ENCODE measurements around the gene BOK. TPM values are rescaled to one million over a fixed set of nuclear protein-coding genes. Genes with fewer than 3 reads are reported as not detected.

BOK gene
- total RNA-seq, 2 experiments from 2014 or later: not detected

DNA sequence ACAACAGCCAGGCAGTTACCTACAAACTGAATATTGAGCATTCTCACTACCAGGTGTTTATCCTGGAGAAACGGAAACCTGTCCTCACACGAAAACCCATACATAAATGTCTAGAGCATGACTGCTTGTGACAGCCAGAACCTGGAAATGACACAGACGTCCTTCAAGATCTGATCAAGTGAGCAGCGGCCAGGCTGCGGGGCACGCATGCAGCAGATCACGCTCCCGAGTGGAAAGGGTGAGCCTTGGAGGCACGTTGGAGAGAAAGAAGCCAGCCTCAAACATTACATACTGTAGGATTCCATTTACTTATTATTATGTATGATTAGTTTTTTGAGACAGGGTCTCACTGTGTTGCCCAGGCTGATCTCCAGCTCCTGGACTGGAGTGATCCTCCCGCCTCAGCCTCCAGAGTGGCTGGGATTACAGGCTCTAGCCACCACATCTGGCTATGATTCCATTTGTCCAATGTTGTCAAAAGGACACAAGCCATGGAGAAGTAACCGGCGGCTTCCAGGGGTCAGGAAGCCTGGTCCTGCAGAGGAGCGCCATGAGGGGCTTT lies 27.3 kb upstream of the BOK start:
- no peak for DNase-seq
- ChIA-PET POLR2A (no interaction called here), CTCF (no interaction called here)
- Mint-ChIP-seq H3K4me1 (ENCODE audit: low read depth) (no peaks in the 10 kb centered on the region), H3K27me3 (ENCODE audit: low read depth) (no peaks in the 10 kb centered on the region), H3K36me3 (ENCODE audit: low read depth) (no peaks in the 10 kb centered on the region), H3K4me3 (no peak overlapping the region), H3K27ac (no peak overlapping the region), H3K9me3 (ENCODE audit: insufficient read depth) (no peaks in the 10 kb centered on the region)
- ATAC-seq: no peak

DNA sequence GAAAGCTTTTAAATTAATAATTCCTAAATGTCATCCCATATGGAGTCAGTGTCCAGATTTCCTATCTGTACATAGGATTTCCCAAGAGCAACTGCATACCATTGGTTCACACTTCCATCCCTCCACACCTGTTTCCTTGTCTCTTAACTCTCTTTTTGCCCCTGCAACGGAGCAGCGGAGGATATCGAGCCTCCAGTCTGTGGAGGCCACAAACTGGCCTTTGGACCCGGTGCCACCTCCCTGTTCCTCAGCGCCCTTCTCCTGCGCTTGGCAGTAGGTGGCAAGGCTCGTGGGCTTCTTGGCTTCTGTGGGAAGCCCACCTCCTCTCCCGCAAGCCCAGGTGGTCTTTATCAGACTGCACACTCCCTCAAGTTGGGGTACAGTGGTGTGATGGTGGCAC lies 26.4 kb upstream of the BOK start:
- Mint-ChIP-seq H3K9me3 (ENCODE audit: insufficient read depth) (no peaks in the 10 kb centered on the region), H3K4me1 (ENCODE audit: low read depth) (no peaks in the 10 kb centered on the region), H3K36me3 (ENCODE audit: low read depth) (no peaks in the 10 kb centered on the region), H3K27me3 (ENCODE audit: low read depth) (no peaks in the 10 kb centered on the region), H3K4me3 (no peak overlapping the region), H3K27ac (no peak overlapping the region)
- ATAC-seq (no peak), DNase-seq (no peak)
- ChIA-PET CTCF (no interaction called here), POLR2A (no interaction called here)

- ATAC-seq: no peak
- H3K9me3 Mint-ChIP-seq (ENCODE audit: insufficient read depth): no peaks in the 10 kb centered on the region
- POLR2A ChIA-PET: no interaction called here
- H3K27ac Mint-ChIP-seq: no peak overlapping the region
- no peak overlapping the region for H3K4me3 Mint-ChIP-seq
- no peaks in the 10 kb centered on the region for H3K36me3 Mint-ChIP-seq (ENCODE audit: low read depth)
- H3K4me1 Mint-ChIP-seq (ENCODE audit: low read depth): no peaks in the 10 kb centered on the region
- no peaks in the 10 kb centered on the region for H3K27me3 Mint-ChIP-seq (ENCODE audit: low read depth)
- no peak for DNase-seq
- CTCF ChIA-PET: no interaction called here
These were observed 25.6 kb upstream of the BOK start for GRCh38 chr2:241532733-241533601.

GRCh38 chr2:241534293-241534692 lies 24.3 kb upstream of the BOK start:
- ATAC-seq (no peak), DNase-seq (no peak)
- Mint-ChIP-seq H3K27me3 (ENCODE audit: low read depth) (peaks cover 3% of the 10 kb centered on the region), H3K36me3 (ENCODE audit: low read depth) (no peaks in the 10 kb centered on the region), H3K4me3 (no peak overlapping the region), H3K9me3 (ENCODE audit: insufficient read depth) (no peaks in the 10 kb centered on the region), H3K27ac (no peak overlapping the region), H3K4me1 (ENCODE audit: low read depth) (no peaks in the 10 kb centered on the region)
- ChIA-PET CTCF (no interaction called here), POLR2A (no interaction called here)

DNA sequence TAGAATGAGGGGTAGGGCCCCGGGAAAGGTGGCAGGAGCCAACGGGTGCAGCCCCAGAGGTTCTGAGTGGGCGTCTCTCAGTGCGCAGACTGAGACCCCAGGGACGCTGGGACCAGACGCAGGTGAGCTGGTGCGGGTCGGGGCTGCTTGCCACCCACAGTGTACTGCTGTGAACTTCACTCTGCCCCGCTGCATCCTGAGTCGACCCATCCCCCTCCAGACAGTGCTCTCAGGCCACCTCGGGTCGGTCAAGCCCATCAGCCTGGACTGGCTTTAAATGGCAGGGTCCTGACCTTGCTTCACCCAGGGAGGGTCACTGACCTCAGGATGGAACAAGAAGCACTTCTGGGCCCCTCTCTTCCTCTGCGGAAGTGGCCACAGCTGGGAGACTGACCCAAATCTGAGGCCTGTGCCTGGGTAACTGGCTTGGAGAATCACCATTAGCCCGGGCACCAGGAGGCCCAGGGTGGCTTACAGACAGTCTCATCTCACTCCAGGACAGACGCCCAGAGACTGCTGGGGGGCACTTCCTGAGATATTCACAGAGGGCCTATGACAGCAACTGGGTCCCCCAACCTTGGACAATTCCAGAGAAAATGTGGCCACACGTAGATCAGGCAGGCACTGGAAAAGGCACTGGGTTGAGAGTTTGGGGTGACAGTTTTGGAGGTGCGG lies 23.7 kb upstream of the BOK start:
- Mint-ChIP-seq H3K4me3 (no peak overlapping the region), H3K4me1 (ENCODE audit: low read depth) (no peaks in the 10 kb centered on the region), H3K36me3 (ENCODE audit: low read depth) (no peaks in the 10 kb centered on the region), H3K27me3 (ENCODE audit: low read depth) (peaks cover 3% of the 10 kb centered on the region), H3K9me3 (ENCODE audit: insufficient read depth) (no peaks in the 10 kb centered on the region), H3K27ac (no peak overlapping the region)
- no peak for ATAC-seq
- DNase-seq: no peak
- ChIA-PET POLR2A (no interaction called here), CTCF (no interaction called here)

DNA sequence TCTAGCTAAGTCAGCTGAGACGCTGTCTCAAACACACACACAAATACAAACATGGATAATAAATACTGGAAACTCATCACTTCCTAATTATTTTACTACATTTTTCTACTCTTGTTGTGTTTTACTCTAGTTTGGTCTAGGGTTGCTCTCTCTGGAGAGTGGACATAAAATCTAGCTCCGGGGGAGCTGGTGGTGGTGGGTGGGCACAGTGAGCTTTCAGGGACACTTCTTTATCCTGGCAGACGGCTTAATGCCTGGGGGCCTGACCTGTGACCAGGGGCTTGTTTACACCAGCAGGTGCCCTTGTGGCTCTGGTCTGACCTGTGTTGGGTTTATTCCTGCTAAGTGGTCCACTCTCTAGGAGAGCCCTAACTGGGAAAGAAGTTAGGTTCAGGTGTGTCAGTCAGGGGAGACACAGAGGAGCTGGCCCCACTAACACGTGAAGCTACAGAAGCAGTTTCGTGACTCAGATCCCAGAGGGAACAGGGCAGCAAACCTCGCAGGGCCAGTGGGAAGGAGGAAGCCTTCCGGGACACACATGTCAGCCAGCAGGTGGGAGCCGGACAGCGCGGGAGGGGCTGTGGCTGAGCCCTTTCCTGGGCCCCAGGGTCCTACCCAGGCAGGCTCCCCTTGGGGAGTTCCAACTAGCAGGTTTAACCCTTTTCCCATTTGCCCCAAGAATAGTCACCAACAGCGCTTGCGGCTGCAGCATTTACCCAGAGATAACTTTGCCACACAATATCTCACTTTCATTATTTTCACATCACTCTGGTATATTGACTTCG lies 22.5 kb upstream of the BOK start:
- Mint-ChIP-seq H3K9me3 (ENCODE audit: insufficient read depth) (no peaks in the 10 kb centered on the region), H3K27me3 (ENCODE audit: low read depth) (peaks cover 7% of the 10 kb centered on the region), H3K27ac (no peak overlapping the region), H3K36me3 (ENCODE audit: low read depth) (no peaks in the 10 kb centered on the region), H3K4me1 (ENCODE audit: low read depth) (peaks cover 3% of the 10 kb centered on the region), H3K4me3 (no peak overlapping the region)
- DNase-seq (no peak), ATAC-seq (no peak)
- ChIA-PET POLR2A (no interaction called here), CTCF (no interaction called here)

DNA sequence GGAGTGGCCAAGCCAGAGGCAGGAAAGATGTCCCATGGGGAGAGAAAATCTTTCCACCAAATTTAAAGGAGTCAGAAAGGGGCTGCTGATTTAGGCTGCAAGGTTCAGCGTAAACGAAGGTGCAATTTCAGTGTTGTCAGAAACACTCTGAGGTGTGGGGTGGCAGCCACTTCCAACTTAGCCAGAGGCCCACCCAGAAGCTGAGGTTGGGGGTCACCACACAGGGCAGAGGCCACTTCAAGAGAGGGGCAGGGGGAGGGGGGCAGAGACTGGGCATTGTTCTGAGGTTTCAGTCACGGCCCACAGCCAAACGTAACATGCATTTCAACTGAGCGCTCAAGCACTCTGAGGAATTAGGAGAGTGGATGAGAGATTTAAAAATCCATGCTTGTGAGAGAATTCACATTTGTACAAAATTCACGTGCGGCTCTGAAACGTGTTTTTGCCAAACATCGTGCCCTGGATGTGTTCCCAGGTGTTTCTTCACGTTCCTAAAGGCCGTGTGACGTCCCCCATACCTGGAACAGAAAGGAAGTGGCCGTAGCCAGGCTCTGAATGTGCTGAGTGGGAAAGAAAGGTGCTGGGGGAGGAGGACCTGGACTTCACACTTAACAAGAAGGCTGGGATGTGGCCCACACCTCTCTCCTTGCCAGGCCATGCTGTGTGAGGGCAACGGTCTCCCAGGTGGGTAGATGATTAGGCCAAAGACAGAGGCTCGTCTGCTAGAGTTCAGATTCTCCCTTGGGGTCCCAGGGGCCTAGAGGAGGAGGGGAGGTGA lies 19.5 kb upstream of the BOK start:
- ATAC-seq (no peak), DNase-seq (no peak)
- Mint-ChIP-seq H3K4me3 (no peak overlapping the region), H3K4me1 (ENCODE audit: low read depth) (peaks cover 3% of the 10 kb centered on the region), H3K27ac (no peak overlapping the region), H3K27me3 (ENCODE audit: low read depth) (peaks cover 14% of the 10 kb centered on the region), H3K36me3 (ENCODE audit: low read depth) (no peaks in the 10 kb centered on the region), H3K9me3 (ENCODE audit: insufficient read depth) (no peaks in the 10 kb centered on the region)
- ChIA-PET CTCF (no interaction called here), POLR2A (interaction anchor here (0.6 kb wide), 1 partner anchor 23 kb away, joined by 3 read pairs; no protein-coding TSS in a partner anchor)

- Mint-ChIP-seq H3K27me3 (ENCODE audit: low read depth) (peaks cover 14% of the 10 kb centered on the region), H3K27ac (no peak overlapping the region)
- ATAC-seq: no peak
These were observed 18.8 kb upstream of the BOK start for GRCh38 chr2:241539616-241540374.

GRCh38 chr2:241540401-241540770 lies 18.2 kb upstream of the BOK start:
- DNase-seq (no peak), ATAC-seq (no peak)
- H3K36me3 Mint-ChIP-seq (ENCODE audit: low read depth): no peaks in the 10 kb centered on the region
- H3K4me1 Mint-ChIP-seq (ENCODE audit: low read depth): peaks cover 3% of the 10 kb centered on the region
- H3K27ac Mint-ChIP-seq: no peak overlapping the region
- POLR2A ChIA-PET: no interaction called here
- peaks cover 14% of the 10 kb centered on the region for H3K27me3 Mint-ChIP-seq (ENCODE audit: low read depth)
- no peak overlapping the region for H3K4me3 Mint-ChIP-seq
- H3K9me3 Mint-ChIP-seq (ENCODE audit: insufficient read depth): no peaks in the 10 kb centered on the region
- CTCF ChIA-PET: no interaction called here

More at GRCh38 chr2:241539616-241540374, 18.8 kb upstream of the BOK start:
- Mint-ChIP-seq H3K9me3 (ENCODE audit: insufficient read depth) (no peaks in the 10 kb centered on the region), H3K36me3 (ENCODE audit: low read depth) (no peaks in the 10 kb centered on the region), H3K4me1 (ENCODE audit: low read depth) (peaks cover 3% of the 10 kb centered on the region), H3K4me3 (no peak overlapping the region)
- ChIA-PET CTCF (no interaction called here), POLR2A (interaction anchor here (0.6 kb wide), 1 partner anchor 24 kb away, joined by 3 read pairs; no protein-coding TSS in a partner anchor)
- no peak for DNase-seq

GRCh38 chr2:241540771-241541561 lies 17.6 kb upstream of the BOK start:
- peak; percentile 72 for DNase-seq
- no peaks in the 10 kb centered on the region for H3K36me3 Mint-ChIP-seq (ENCODE audit: low read depth)
- no peaks in the 10 kb centered on the region for H3K9me3 Mint-ChIP-seq (ENCODE audit: insufficient read depth)
- H3K27me3 Mint-ChIP-seq (ENCODE audit: low read depth): peaks cover 14% of the 10 kb centered on the region
- peak overlapping the region; percentile 15 for H3K27ac Mint-ChIP-seq
- peak; percentile 82 for ATAC-seq
- peak overlapping the region; percentile 46 for H3K4me3 Mint-ChIP-seq
- POLR2A ChIA-PET: interaction anchor here (1.0 kb wide), 1 partner anchor 72 kb away, joined by 3 read pairs; no protein-coding TSS in a partner anchor
- H3K4me1 Mint-ChIP-seq (ENCODE audit: low read depth): peaks cover 3% of the 10 kb centered on the region
- CTCF ChIA-PET: no interaction called here

Data from activated CD8-positive, alpha-beta T cell treated with anti-CD3 and anti-CD28 coated beads, Interleukin-2, amount 10 ng/mL, durations not matched to agents 7 days and 5 days (primary cell).